Mesenchymal stem cell (in vitro differentiated cells and primary cell): ENCODE data around the gene TMPRSS6.
A peak's percentile ranks its signal among the peaks of the same experiment; 100 is the strongest.

Experiments used
- DNase-seq: peaks from one replicate; pipeline ENCODE4 v3.0.0-alpha.2; 2013
- H2AFZ ChIP-seq: one replicate; pipeline ENCODE4 v1.6.1; 2013; ENCODE audit warnings: low read depth, mild to moderate bottlenecking, control low read depth, inconsistent platforms, low read length, moderate library complexity
- H2AK5ac ChIP-seq: 2 replicates; pipeline ENCODE4 v1.6.1; 2013; ENCODE audit warnings: low read length, moderate library complexity, mild to moderate bottlenecking, inconsistent platforms; ENCODE audit not compliant: severe bottlenecking
- H2BK120ac ChIP-seq: one replicate; pipeline ENCODE4 v1.6.1; 2013; ENCODE audit warnings: low read depth, mild to moderate bottlenecking, inconsistent platforms, low read length, moderate library complexity
- H2BK12ac ChIP-seq, 2 experiments: one replicate each; pipeline ENCODE4 v1.6.1; 2013; ENCODE audit warnings: inconsistent platforms in 2 of 2, low read length in 2 of 2, mild to moderate bottlenecking in 2 of 2, moderate library complexity in 2 of 2, control low read depth in 1 of 2
- H2BK15ac ChIP-seq: one replicate; pipeline ENCODE4 v1.6.1; 2013; ENCODE audit warnings: mild to moderate bottlenecking, low read depth, inconsistent platforms; ENCODE audit not compliant: poor library complexity, severe bottlenecking
- H2BK5ac ChIP-seq: 2 replicates; pipeline ENCODE4 v1.6.1; 2013; ENCODE audit warnings: low read depth, mild to moderate bottlenecking, low read length, control low read depth, inconsistent platforms; ENCODE audit not compliant: poor library complexity, severe bottlenecking
- H3K14ac ChIP-seq, 2 experiments: one replicate each; pipeline ENCODE4 v1.6.1; 2013; ENCODE audit warnings: inconsistent platforms in 2 of 2, low read length in 2 of 2, control low read depth in 1 of 2, mild to moderate bottlenecking in 1 of 2, moderate library complexity in 1 of 2
- H3K18ac ChIP-seq, 2 experiments: one replicate each; pipeline ENCODE4 v1.6.1; 2013; ENCODE audit warnings: inconsistent platforms in 2 of 2, low read length in 2 of 2, control low read depth in 1 of 2, low read depth in 1 of 2, mild to moderate bottlenecking in 1 of 2
- H3K23ac ChIP-seq, 2 experiments: one replicate each; pipeline ENCODE4 v1.6.1; 2013; ENCODE audit warnings: inconsistent platforms in 2 of 2, low read length in 2 of 2, mild to moderate bottlenecking in 2 of 2, moderate library complexity in 2 of 2, control low read depth in 1 of 2
- H3K27ac ChIP-seq: 2 replicates; pipeline ENCODE4 v1.5.1; 2013; ENCODE audit warnings: mild to moderate bottlenecking, moderate library complexity, low read length, control low read depth, inconsistent platforms; ENCODE audit not compliant: poor library complexity, severe bottlenecking
- H3K27me3 ChIP-seq, 2 experiments: 2 replicates each; pipeline versions ENCODE4 v1.6.1 to v1.7.0; 2013; ENCODE audit warnings: low read length in 2 of 2, mild to moderate bottlenecking in 2 of 2, moderate library complexity in 2 of 2, control low read depth in 1 of 2, inconsistent platforms in 1 of 2; ENCODE audit not compliant: control insufficient read depth in 1 of 2, insufficient read depth in 1 of 2
- H3K36me3 ChIP-seq, 2 experiments: 2 replicates each; pipeline versions ENCODE4 v1.6.1 to v1.7.0; 2013; ENCODE audit warnings: low read length in 2 of 2, control low read depth in 1 of 2, inconsistent platforms in 1 of 2, low read depth in 1 of 2, mild to moderate bottlenecking in 1 of 2; ENCODE audit not compliant: insufficient read depth in 2 of 2, control insufficient read depth in 1 of 2
- H3K4ac ChIP-seq, 2 experiments: one replicate each; pipeline ENCODE4 v1.6.1; 2013; ENCODE audit warnings: inconsistent platforms in 2 of 2, low read length in 2 of 2, mild to moderate bottlenecking in 2 of 2, moderate library complexity in 2 of 2, control low read depth in 1 of 2, low read depth in 1 of 2
- H3K4me1 ChIP-seq: 2 replicates; pipeline ENCODE4 v1.6.1; 2013; ENCODE audit warnings: low read depth, low read length, control low read depth; ENCODE audit not compliant: control insufficient read depth, insufficient read depth
- H3K4me2 ChIP-seq: 2 replicates; pipeline ENCODE4 v1.6.1; 2013; ENCODE audit warnings: low read length, mild to moderate bottlenecking, inconsistent platforms; ENCODE audit not compliant: poor library complexity, severe bottlenecking
- H3K4me3 ChIP-seq, 2 experiments: 2 replicates each; pipeline versions ENCODE4 v1.5.1 to v1.7.0; 2013; ENCODE audit warnings: low read length in 2 of 2, mild to moderate bottlenecking in 2 of 2, control low read depth in 1 of 2, low read depth in 1 of 2; ENCODE audit not compliant: insufficient read depth in 1 of 2
- H3K79me1 ChIP-seq: replicated peaks from 2 replicates; pipeline ENCODE4 v1.6.1; 2013; ENCODE audit warnings: mild to moderate bottlenecking, control low read depth, low read length, inconsistent platforms; ENCODE audit not compliant: poor library complexity, severe bottlenecking
- H3K9ac ChIP-seq: 2 replicates; pipeline ENCODE4 v1.7.0; 2013; ENCODE audit warnings: mild to moderate bottlenecking, low read length, moderate library complexity
- H3K9me3 ChIP-seq: 2 replicates; pipeline ENCODE4 v1.7.0; 2013; ENCODE audit warnings: mild to moderate bottlenecking, low read length; ENCODE audit not compliant: control insufficient read depth
- H4K8ac ChIP-seq: one replicate; pipeline ENCODE4 v1.6.1; 2013; ENCODE audit warnings: inconsistent platforms, mild to moderate bottlenecking, low read length, moderate library complexity
- H4K91ac ChIP-seq: one replicate; pipeline ENCODE4 v1.6.1; 2013; ENCODE audit warnings: mild to moderate bottlenecking, low read length, inconsistent platforms
- WGBS: methylation state at CpG from one replicate; pipeline ENCODE4 v1.1.7; 2013; ENCODE audit warnings: mixed read lengths; 5-methylcytosine and 5-hydroxymethylcytosine counted together

TMPRSS6 gene

DNA sequence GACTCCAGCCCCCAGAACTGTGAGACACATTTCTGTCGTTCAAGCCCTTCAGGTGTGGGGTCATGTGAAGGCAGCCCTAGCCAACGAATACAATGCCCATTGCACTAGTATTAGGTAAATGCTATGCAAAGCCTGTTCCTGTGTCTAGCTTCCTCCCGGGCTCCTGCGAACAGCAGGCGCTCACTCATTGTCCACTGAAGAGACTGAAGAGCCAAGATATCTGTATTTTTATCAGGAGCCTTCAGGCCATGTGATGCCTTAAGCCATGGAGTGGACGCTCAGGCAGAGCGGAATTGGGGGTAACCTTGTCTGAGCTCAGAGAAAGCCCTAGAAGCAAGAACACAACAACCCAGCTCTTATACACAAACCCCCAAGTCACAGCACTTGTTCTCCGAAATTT, 4.2 kb upstream of the TMPRSS6 start:
- H3K27ac ChIP-seq = no peak overlapping the region
- no peaks in the 10 kb centered on the region for H3K9me3 ChIP-seq
- H3K27me3 ChIP-seq = peaks cover 25 to 71% of the 10 kb centered on the region in 2 experiments
- H4K91ac ChIP-seq = no peak overlapping the region
- no peak for DNase-seq
- H2BK5ac ChIP-seq = no peak overlapping the region
- H2BK120ac ChIP-seq = no peak overlapping the region
- H3K4me2 ChIP-seq = no peak overlapping the region
- H3K4me1 ChIP-seq = peaks cover 3% of the 10 kb centered on the region
- no peak overlapping the region for H2AK5ac ChIP-seq
- no peak overlapping the region for H3K9ac ChIP-seq
- no peak overlapping the region for H2AFZ ChIP-seq
- 86% methylated on average over 8 of the region's 8 CpGs for WGBS
- no peak overlapping the region for H2BK15ac ChIP-seq
- no peaks in the 10 kb centered on the region for H3K79me1 ChIP-seq
- no peak overlapping the region for H3K4ac ChIP-seq
- H4K8ac ChIP-seq = no peak overlapping the region
- no peak overlapping the region for H3K4me3 ChIP-seq
- no peak overlapping the region for H3K18ac ChIP-seq
- H3K23ac ChIP-seq = no peak overlapping the region
- no peak overlapping the region for H3K14ac ChIP-seq
- H2BK12ac ChIP-seq = no peak overlapping the region
- no peaks in the 10 kb centered on the region for H3K36me3 ChIP-seq

DNA sequence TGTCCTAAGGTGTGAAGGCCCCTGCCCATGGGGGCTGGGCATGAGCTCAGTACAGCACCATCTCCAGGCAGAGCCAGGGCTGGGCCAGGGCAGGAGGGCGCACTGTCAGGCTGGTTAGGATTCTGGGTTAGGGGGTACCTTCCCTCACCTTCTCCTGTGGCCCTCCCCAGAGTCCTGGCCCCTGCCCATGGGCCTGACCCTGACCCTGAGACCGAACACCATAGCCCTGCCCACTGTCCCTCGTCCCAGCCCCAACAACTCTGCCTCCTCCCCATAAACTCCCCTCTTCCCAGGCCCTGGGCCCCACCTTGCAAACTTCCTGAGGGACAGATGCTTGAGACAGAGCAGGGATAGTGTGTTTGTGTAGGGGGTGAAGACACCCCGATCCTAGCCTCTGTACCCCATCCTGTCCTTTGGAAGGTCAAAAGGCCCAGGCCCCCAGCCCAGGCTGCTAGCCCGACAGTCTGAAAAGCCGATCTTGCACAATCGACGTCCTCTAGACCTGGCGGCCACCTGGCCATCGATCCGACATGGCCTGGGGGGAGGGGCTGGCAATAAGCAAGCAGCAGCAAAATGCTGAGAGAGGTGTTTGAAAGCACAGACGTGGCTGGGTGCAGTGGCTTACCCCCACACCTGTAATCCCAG, 2.7 kb upstream of the TMPRSS6 start:
- Histone ChIP-seq H3K9me3 (no peaks in the 10 kb centered on the region), H3K9ac (no peak overlapping the region), H3K27me3 (peaks cover 33 to 71% of the 10 kb centered on the region in 2 experiments), H3K18ac (no peak overlapping the region), H3K4me2 (no peak overlapping the region), H2BK120ac (no peak overlapping the region), H2BK5ac (no peak overlapping the region), H3K14ac (no peak overlapping the region), H2AFZ (no peak overlapping the region), H3K79me1 (no peaks in the 10 kb centered on the region), H4K8ac (no peak overlapping the region), H2BK12ac (no peak overlapping the region), H3K23ac (no peak overlapping the region), H3K4ac (no peak overlapping the region), H2AK5ac (no peak overlapping the region), H3K4me1 (peaks cover 3% of the 10 kb centered on the region), H4K91ac (no peak overlapping the region), H3K4me3 (no peak overlapping the region), H2BK15ac (no peak overlapping the region), H3K36me3 (no peaks in the 10 kb centered on the region), H3K27ac (no peak overlapping the region)
- WGBS = 81% methylated on average over 12 of the region's 12 CpGs
- no peak for DNase-seq

DNA sequence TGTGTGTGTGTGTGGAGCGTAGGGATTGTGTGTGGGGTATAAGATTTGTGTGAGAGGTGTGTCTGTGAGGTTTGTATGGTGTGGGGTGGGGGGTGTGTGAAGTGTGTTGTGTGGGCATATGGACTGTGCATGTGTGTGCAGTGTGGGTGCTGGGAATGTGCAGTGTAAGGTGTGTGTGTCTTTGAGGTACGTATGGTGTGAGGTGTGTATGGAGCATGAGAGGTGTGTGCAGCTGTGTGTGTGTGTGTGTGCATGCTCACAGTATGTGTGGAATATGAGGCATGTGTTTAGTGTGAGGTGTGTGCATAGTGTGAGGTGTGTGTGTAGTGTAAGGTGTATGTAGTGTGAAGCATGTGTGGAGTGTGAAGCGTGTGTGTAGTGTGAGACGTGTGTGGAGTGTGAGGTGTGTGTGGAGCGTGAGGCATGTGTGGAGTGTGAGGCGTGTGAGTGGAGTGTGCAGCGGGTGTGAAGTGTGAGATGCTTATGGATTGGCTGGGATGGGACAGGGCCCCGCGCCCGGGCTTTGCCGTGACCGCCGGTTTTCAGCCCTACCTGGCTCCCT, 1.7 kb upstream of the TMPRSS6 start:
- no peaks in the 10 kb centered on the region for H3K9me3 ChIP-seq
- no peak for DNase-seq
- 91% methylated on average over 13 of the region's 13 CpGs for WGBS
- H3K27me3 ChIP-seq = peaks cover 41 to 76% of the 10 kb centered on the region in 2 experiments
- H4K8ac ChIP-seq = no peak overlapping the region
- no peak overlapping the region for H2BK12ac ChIP-seq
- no peak overlapping the region for H3K4me2 ChIP-seq
- no peak overlapping the region for H2AK5ac ChIP-seq
- no peak overlapping the region for H2BK120ac ChIP-seq
- H3K79me1 ChIP-seq = no peaks in the 10 kb centered on the region
- H2AFZ ChIP-seq = no peak overlapping the region
- no peak overlapping the region for H2BK5ac ChIP-seq
- no peak overlapping the region for H3K4me3 ChIP-seq
- H2BK15ac ChIP-seq = no peak overlapping the region
- H3K18ac ChIP-seq = no peak overlapping the region
- H3K9ac ChIP-seq = no peak overlapping the region
- peak overlapping the region in 1 of 2 experiments; percentile 27 for H3K23ac ChIP-seq
- no peak overlapping the region for H3K4ac ChIP-seq
- no peak overlapping the region for H4K91ac ChIP-seq
- H3K14ac ChIP-seq = peak overlapping the region in 1 of 2 experiments; percentile 53
- H3K36me3 ChIP-seq = no peaks in the 10 kb centered on the region
- peaks cover 3% of the 10 kb centered on the region for H3K4me1 ChIP-seq
- no peak overlapping the region for H3K27ac ChIP-seq

DNA sequence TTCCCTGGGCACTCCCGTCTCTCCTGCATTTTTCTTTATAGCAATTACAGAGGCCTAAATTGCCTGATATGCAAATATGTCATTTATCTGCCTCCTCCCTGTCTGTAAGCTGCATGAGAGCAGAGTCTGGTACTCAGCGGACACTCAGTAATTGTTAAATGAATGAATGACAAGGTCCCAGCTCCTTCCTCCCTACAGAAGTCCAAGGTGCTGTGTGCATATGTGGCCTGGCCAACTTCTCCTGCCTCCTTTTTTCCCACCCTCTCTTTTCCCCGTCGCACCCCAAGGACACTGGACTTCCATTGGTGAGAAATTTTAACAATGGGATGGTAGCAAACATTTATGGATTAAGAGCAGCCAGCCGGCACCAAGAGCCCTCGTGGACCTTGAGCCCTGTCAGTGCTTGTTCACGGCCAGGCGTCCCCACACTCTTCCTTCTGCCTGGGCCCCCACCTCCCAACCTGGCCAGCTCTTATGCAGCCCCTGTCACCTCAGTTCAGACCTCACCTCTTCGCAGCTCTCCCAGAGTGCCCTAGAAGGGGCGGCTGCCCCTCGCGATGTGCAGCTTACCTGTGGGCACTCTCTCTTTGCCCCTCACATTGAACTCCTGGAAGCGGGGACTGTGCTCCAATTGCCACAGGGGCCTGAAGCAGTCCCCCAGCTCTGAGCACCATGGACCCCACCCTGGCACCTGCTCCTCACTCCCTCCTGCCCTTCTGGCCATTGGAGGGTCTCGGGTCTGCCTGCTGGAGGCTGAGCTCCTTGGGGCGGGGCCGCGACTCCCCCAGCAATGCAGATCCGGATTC, 1.5 kb downstream of the TMPRSS6 start:
- Histone ChIP-seq H3K4me1 (peaks cover 6% of the 10 kb centered on the region), H3K9ac (no peak overlapping the region), H2BK120ac (no peak overlapping the region), H4K91ac (no peak overlapping the region), H3K27ac (no peak overlapping the region), H3K9me3 (no peaks in the 10 kb centered on the region), H3K18ac (no peak overlapping the region), H2BK12ac (no peak overlapping the region), H4K8ac (no peak overlapping the region), H3K14ac (no peak overlapping the region), H3K23ac (no peak overlapping the region), H3K27me3 (peaks cover 44 to 78% of the 10 kb centered on the region in 2 experiments), H3K79me1 (no peaks in the 10 kb centered on the region), H2AFZ (no peak overlapping the region), H3K4me3 (no peak overlapping the region), H3K4me2 (no peak overlapping the region), H2BK5ac (no peak overlapping the region), H2AK5ac (no peak overlapping the region), H3K36me3 (no peaks in the 10 kb centered on the region), H3K4ac (no peak overlapping the region), H2BK15ac (no peak overlapping the region)
- no peak for DNase-seq
- 81% methylated on average over 16 of the region's 18 CpGs for WGBS
